SK-N-MC (cell line): ENCODE data around the gene ST13.
"Not testable (repeated sequence)": the region's sequence is repeated elsewhere in the genome, so short reads cannot be mapped to it uniquely, and the experiment has no call there.

Experiments used
- DNase-seq: peaks from one replicate; pipeline ENCODE4 v3.0.0-alpha.2; 2011; ENCODE audit warnings: low read depth, low spot score
- H3K27ac ChIP-seq: fragments of 200-600 bp; sonication (generic); 2 replicates; pipeline ENCODE4 v1.5.1; 2016; ENCODE audit warnings: mixed run types
- H3K36me3 ChIP-seq: fragments of 200-600 bp; sonication (generic); 2 replicates; pipeline ENCODE4 v1.6.1; 2017; ENCODE audit warnings: antibody characterized with exemption, low read length, mixed read lengths; ENCODE audit not compliant: insufficient read depth
- H3K4me3 ChIP-seq: fragments of 200-600 bp; sonication (generic); 2 replicates; pipeline ENCODE4 v1.5.1; 2016
- H3K9ac ChIP-seq: fragments of 200-600 bp; sonication (generic); 2 replicates; pipeline ENCODE4 v1.8.0; 2017; ENCODE audit warnings: mixed run types, mixed read lengths; ENCODE audit not compliant: insufficient read length
- H3K9me3 ChIP-seq: fragments of 200-600 bp; sonication (generic); 2 replicates; pipeline ENCODE4 v1.6.1; 2017; ENCODE audit warnings: low read depth, mild to moderate bottlenecking, antibody characterized with exemption, low read length, moderate library complexity, mixed read lengths
- EZH2 ChIP-seq: fragments of 200-600 bp; sonication (generic); IDR thresholded peaks from one replicate; pipeline ENCODE4 v1.6.1; 2017; ENCODE audit warnings: antibody characterized with exemption
- FOXP2 ChIP-seq: optimal IDR thresholded peaks from 2 replicates; pipeline ENCODE3; 2011; ENCODE audit warnings: mild to moderate bottlenecking, moderate library complexity; ENCODE audit not compliant: insufficient read depth; ENCODE audit errors: extremely low read length, control extremely low read depth
- POLR2AphosphoS5 ChIP-seq: IDR thresholded peaks from 2 replicates; pipeline ENCODE4 v1.6.1; 2012; ENCODE audit warnings: mild to moderate bottlenecking, low read depth, low read length, borderline replicate concordance

The ST13 gene

GRCh38 chr22:40855071-40855978, 1.1 kb downstream of the ST13 start:
- no peak for TF ChIP-seq POLR2AphosphoS5
- no peak for TF ChIP-seq FOXP2
- no peak for TF ChIP-seq EZH2
- no peak for DNase-seq
- peak overlapping the region; percentile 99 for H3K27ac ChIP-seq

GRCh38 chr22:40853961-40854360, 2.5 kb downstream of the ST13 start:
- Histone ChIP-seq H3K36me3 (peaks cover 39% of the 10 kb centered on the region), H3K4me3 (peak overlapping the region; percentile 92), H3K9ac (peak overlapping the region; percentile 96)

More at GRCh38 chr22:40855071-40855978, 1.1 kb downstream of the ST13 start:
- no peaks in the 10 kb centered on the region for H3K9me3 ChIP-seq
- H3K36me3 ChIP-seq: peaks cover 26% of the 10 kb centered on the region
- peak overlapping the region; percentile 92 for H3K4me3 ChIP-seq
- H3K9ac ChIP-seq: peak overlapping the region; percentile 96

GRCh38 chr22:40853333-40853732, 3.1 kb downstream of the ST13 start:
- Histone ChIP-seq H3K4me3 (peak overlapping the region; percentile 92), H3K9me3 (no peaks in the 10 kb centered on the region), H3K27ac (peak overlapping the region; percentile 78), H3K36me3 (peaks cover 45% of the 10 kb centered on the region), H3K9ac (peak overlapping the region; percentile 96)
- DNase-seq: no peak
- TF ChIP-seq FOXP2: no peak
- TF ChIP-seq EZH2: no peak
- TF ChIP-seq POLR2AphosphoS5: no peak

More at GRCh38 chr22:40853961-40854360, 2.5 kb downstream of the ST13 start:
- TF ChIP-seq FOXP2 (no peak), POLR2AphosphoS5 (no peak), EZH2 (no peak)
- H3K9me3 ChIP-seq: no peaks in the 10 kb centered on the region
- H3K27ac ChIP-seq: peak overlapping the region; percentile 78
- DNase-seq: no peak

- H3K27ac ChIP-seq, H3K9ac ChIP-seq, H3K4me3 ChIP-seq, H3K9me3 ChIP-seq, DNase-seq: not testable (repeated sequence)
- H3K36me3 ChIP-seq: peaks cover 96% of the 10 kb centered on the region
These were observed 10.6 kb downstream of the ST13 start for GRCh38 chr22:40845816-40846215.

- H3K36me3 ChIP-seq: peaks cover 96% of the 10 kb centered on the region
- no peak overlapping the region for H3K9ac ChIP-seq
- H3K4me3 ChIP-seq: no peak overlapping the region
- TF ChIP-seq FOXP2 (no peak), POLR2AphosphoS5 (no peak), EZH2 (no peak)
- H3K9me3 ChIP-seq: no peaks in the 10 kb centered on the region
- no peak for DNase-seq
- peak overlapping the region; percentile 55 for H3K27ac ChIP-seq
These were observed 11.5 kb downstream of the ST13 start for GRCh38 chr22:40844951-40845350.

- TF ChIP-seq FOXP2 (no peak), POLR2AphosphoS5 (no peak), EZH2 (no peak)
- Histone ChIP-seq H3K27ac (no peak overlapping the region), H3K9me3 (no peaks in the 10 kb centered on the region), H3K9ac (no peak overlapping the region), H3K36me3 (peaks cover 89% of the 10 kb centered on the region), H3K4me3 (no peak overlapping the region)
- DNase-seq: no peak
These were observed 18.0 kb downstream of the ST13 start for GRCh38 chr22:40838486-40838885.

- peaks cover 90% of the 10 kb centered on the region for H3K36me3 ChIP-seq
These were observed 21.8 kb downstream of the ST13 start for GRCh38 chr22:40834619-40835018.

GRCh38 chr22:40829131-40829530, 27.3 kb downstream of the ST13 start:
- Histone ChIP-seq H3K27ac (peak overlapping the region; percentile 90), H3K9ac (peak overlapping the region; percentile 55), H3K9me3 (no peaks in the 10 kb centered on the region), H3K36me3 (peaks cover 81% of the 10 kb centered on the region), H3K4me3 (peak overlapping the region; percentile 50)
- peak; percentile 70 for DNase-seq
- TF ChIP-seq POLR2AphosphoS5 (no peak), EZH2 (no peak), FOXP2 (no peak)

More at GRCh38 chr22:40834619-40835018, 21.8 kb downstream of the ST13 start:
- TF ChIP-seq EZH2: no peak
- no peak for TF ChIP-seq FOXP2
- no peak for TF ChIP-seq POLR2AphosphoS5
- Histone ChIP-seq H3K27ac (peak overlapping the region; percentile 58), H3K9me3 (no peaks in the 10 kb centered on the region), H3K4me3 (0 out of 2 replicates have a peak overlapping the region, but pooled peaks have one; percentile 2), H3K9ac (peak overlapping the region; percentile 2)
- DNase-seq: no peak
